HCT116 (cell line): ENCODE results near the gene AP5S1. TPM values are rescaled to one million over a fixed set of nuclear protein-coding genes. Genes with fewer than 3 reads are reported as not detected.

Source experiments
- ATAC-seq: fragments of 200-7000 bp; cut with Tn5 transposase; 2 replicates; pipeline ENCODE4 v1.9.1; 2020; ENCODE audit warnings: mild to moderate bottlenecking, moderate library complexity
- BruUV-seq: library from RNA; stranded (reverse); fragments of 400-500 nt; replicated peaks from 2 replicates; lab custom pipeline; 2021; lab: Mats Ljungman, UMichigan
- CTCF ChIA-PET: fragments of 300-600 bp; sonication (Branson Sonifier 250); formaldehyde crosslinking; loops from one replicate; lab custom pipeline; 2021; ENCODE audit warnings: antibody characterized with exemption; lab: Charles Lee
- POLR2A ChIA-PET: fragments of 300-600, 350-600 bp; sonication (Branson Sonifier 250); formaldehyde crosslinking; loops from one replicate; lab custom pipeline; 2021; ENCODE audit warnings: antibody characterized with exemption; lab: Charles Lee
- RAD21 ChIA-PET, 2 experiments: fragments of 300-600 bp; sonication (Branson Sonifier 250); formaldehyde crosslinking; loops; one replicate each; lab custom pipeline; 2023; ENCODE audit warnings: low total read pairs in 2 of 2; ENCODE audit not compliant: uncharacterized antibody in 2 of 2, unreplicated experiment in 2 of 2, low non-redundant PET in 1 of 2; lab: Charles Lee
- DNase-seq: peaks from one replicate; pipeline ENCODE4 v3.0.0-alpha.2; 2010; ENCODE audit warnings: low read depth, low spot score
- H2AFZ ChIP-seq: fragments of 200-600 bp; shearing (Covaris generic), sonication (generic); 2 replicates; pipeline ENCODE4 v1.6.1; 2017; ENCODE audit warnings: low read depth, mixed run types, mixed read lengths, antibody characterized with exemption, low read length; ENCODE audit not compliant: poor library complexity, severe bottlenecking
- H3K27ac ChIP-seq: 2 replicates; pipeline ENCODE4 v1.5.1; 2012; ENCODE audit warnings: low read depth, low read length
- H3K27me3 ChIP-seq: fragments of 200-600 bp; sonication (generic); 2 replicates; pipeline ENCODE4 v1.6.1; 2016; ENCODE audit warnings: mixed run types, low read length, mixed read lengths; ENCODE audit not compliant: insufficient read depth
- H3K36me3 ChIP-seq, 2 experiments: fragments of 200-500 bp in 1 of 2; fragments of 200-600 bp in 1 of 2; sonication (Bioruptor generic) in 1 of 2; sonication (generic) in 1 of 2; 2 replicates each; pipeline versions ENCODE4 v1.5.1 to v1.6.1; 2014 to 2016; ENCODE audit warnings: low read length in 2 of 2, inconsistent platforms in 1 of 2, mixed read lengths in 1 of 2, mixed run types in 1 of 2; ENCODE audit not compliant: insufficient read depth in 2 of 2, control insufficient read depth in 1 of 2
- H3K4me1 ChIP-seq, 2 experiments: fragments of 200-600 bp in 1 of 2; sonication (generic) in 1 of 2; 2 replicates each; pipeline versions ENCODE4 v1.5.1 to v1.6.1; 2012 to 2017; ENCODE audit warnings: low read length in 2 of 2, inconsistent platforms in 1 of 2, mild to moderate bottlenecking in 1 of 2, mixed read lengths in 1 of 2, mixed run types in 1 of 2, moderate library complexity in 1 of 2; ENCODE audit not compliant: insufficient read depth in 2 of 2, control insufficient read depth in 1 of 2
- H3K4me2 ChIP-seq: fragments of 200-600 bp; sonication (generic); 2 replicates; pipeline ENCODE4 v1.6.1; 2017; ENCODE audit warnings: mixed run types, low read length, mixed read lengths
- H3K4me3 ChIP-seq, 2 experiments: fragments of 200-600 bp in 1 of 2; sonication (generic) in 1 of 2; replicated peaks in 1 of 2; 2 replicates each; pipeline ENCODE4 v1.5.1; 2011 to 2016; ENCODE audit warnings: low read length in 2 of 2, control low read depth in 1 of 2, low read depth in 1 of 2, mild to moderate bottlenecking in 1 of 2, mixed read lengths in 1 of 2, mixed run types in 1 of 2
- H3K79me2 ChIP-seq: fragments of 200-600 bp; sonication (generic); 2 replicates; pipeline ENCODE4 v1.6.1; 2017; ENCODE audit warnings: mild to moderate bottlenecking, mixed run types, low read length, moderate library complexity, mixed read lengths; ENCODE audit not compliant: insufficient read depth
- H3K9ac ChIP-seq: fragments of 200-600 bp; sonication (generic); 2 replicates; pipeline ENCODE4 v1.6.1; 2016; ENCODE audit warnings: low read length, mixed read lengths
- H3K9me2 ChIP-seq: fragments of 200-600 bp; sonication (generic), shearing (Covaris generic); 2 replicates; pipeline ENCODE4 v1.6.1; 2017; ENCODE audit warnings: mixed run types, mild to moderate bottlenecking, moderate library complexity; ENCODE audit not compliant: insufficient read depth
- H3K9me3 ChIP-seq, 2 experiments: fragments of 200-500 bp in 1 of 2; fragments of 200-600 bp in 1 of 2; sonication (Bioruptor generic) in 1 of 2; sonication (generic) in 1 of 2; 2 replicates each; pipeline ENCODE4 v1.6.1; 2014 to 2017; ENCODE audit warnings: low read length in 2 of 2, mixed read lengths in 2 of 2, inconsistent platforms in 1 of 2, low read depth in 1 of 2, mild to moderate bottlenecking in 1 of 2, mixed run types in 1 of 2, moderate library complexity in 1 of 2; ENCODE audit not compliant: control insufficient read depth in 1 of 2, insufficient read depth in 1 of 2
- H4K20me1 ChIP-seq: fragments of 200-600 bp; sonication (generic), shearing (Covaris generic); 2 replicates; pipeline ENCODE4 v1.6.1; 2017; ENCODE audit warnings: mixed run types, mild to moderate bottlenecking, moderate library complexity; ENCODE audit not compliant: insufficient read depth
- CTCF ChIP-seq, 3 experiments: fragments of 200-600 bp in 1 of 3; sonication (generic) in 1 of 3; IDR thresholded peaks in 2 of 3; conservative IDR thresholded peaks in 1 of 3; 2 replicates each; pipeline ENCODE4 v1.5.1; 2012 to 2017; ENCODE audit warnings: low read depth in 2 of 3, low read length in 2 of 3, antibody characterized with exemption in 1 of 3, borderline replicate concordance in 1 of 3, control low read depth in 1 of 3, mild to moderate bottlenecking in 1 of 3, mixed read lengths in 1 of 3, mixed run types in 1 of 3, moderate library complexity in 1 of 3; ENCODE audit not compliant: insufficient read depth in 1 of 3
- EZH2 ChIP-seq: fragments of 200-600 bp; sonication (generic); IDR thresholded peaks from 2 replicates; pipeline ENCODE4 v1.6.1; 2017; ENCODE audit warnings: antibody characterized with exemption, mixed run types
- EZH2phosphoT487 ChIP-seq: fragments of 200-600 bp; IDR thresholded peaks from 2 replicates; pipeline ENCODE4 v1.6.1; 2018; ENCODE audit warnings: antibody characterized with exemption, borderline replicate concordance
- JUND ChIP-seq: IDR thresholded peaks from 2 replicates; pipeline ENCODE4 v1.6.1; 2012
- POLR2A ChIP-seq: IDR thresholded peaks from 2 replicates; pipeline ENCODE4 v1.7.0; 2011; ENCODE audit warnings: borderline replicate concordance; ENCODE audit not compliant: insufficient read depth, insufficient read length; ENCODE audit errors: extremely low read depth
- SIN3A ChIP-seq: IDR thresholded peaks from 2 replicates; pipeline ENCODE4 v1.6.1; 2012; ENCODE audit warnings: low read depth
- SRF ChIP-seq: IDR thresholded peaks from 2 replicates; pipeline ENCODE4 v1.6.1; 2012; ENCODE audit warnings: low read depth
- TCF7L2 ChIP-seq: IDR thresholded peaks from 2 replicates; pipeline ENCODE4 v1.7.0; 2011; ENCODE audit warnings: borderline replicate concordance, inconsistent platforms; ENCODE audit not compliant: insufficient read depth, insufficient read length; ENCODE audit errors: extremely low read depth
- ZBTB33 ChIP-seq: IDR thresholded peaks from 2 replicates; pipeline ENCODE4 v1.6.1; 2011; ENCODE audit warnings: mild to moderate bottlenecking, low read length, moderate library complexity; ENCODE audit not compliant: insufficient replicate concordance; ENCODE audit errors: extremely low read depth
- intact Hi-C: fragments of 100-400 bp; cut with micrococcal nuclease; formaldehyde crosslinking; loops from 2 replicates; pipeline ENCODE4 v1.10.0; 2022
- total RNA-seq: library from RNA; stranded (reverse); gene quantifications from one replicate; pipeline ENCODE4 v1.2.1, GENCODE V29; 2021; ENCODE audit not compliant: unreplicated experiment
- TF ChIP-seq, protein P1 (sequence below): IDR thresholded peaks from 2 replicates; pipeline ENCODE4 v1.6.1; 2012; ENCODE audit warnings: low read depth

Gene AP5S1
- total RNA-seq, 1 experiment from 2014 or later, result 12.1 TPM

GRCh38 chr20:3803289-3803688 lies 17.1 kb upstream of the AP5S1 start:
- no TSS peak for BruUV-seq
- H3K27ac ChIP-seq, result peak overlapping the region; percentile 100; the same call in 1 of the 2 replicates

More at GRCh38 chr20:3803289-3803688, 17.1 kb upstream of the AP5S1 start:
- no peak overlapping the region for H3K4me3 ChIP-seq
- no peaks in the 10 kb centered on the region for H3K9me3 ChIP-seq
- no peaks in the 10 kb centered on the region for H3K27me3 ChIP-seq
- peaks cover 55 to 84% of the 10 kb centered on the region in 2 experiments for H3K4me1 ChIP-seq
- ATAC-seq (no peak), DNase-seq (no peak)
- no peak for TF ChIP-seq EZH2
- no peak for TF ChIP-seq ZBTB33
- TF ChIP-seq POLR2A, result no peak
- TF ChIP-seq SIN3A, result no peak
- no peak for TF ChIP-seq TCF7L2
- no peak for TF ChIP-seq SRF
- TF ChIP-seq, protein P1, sequence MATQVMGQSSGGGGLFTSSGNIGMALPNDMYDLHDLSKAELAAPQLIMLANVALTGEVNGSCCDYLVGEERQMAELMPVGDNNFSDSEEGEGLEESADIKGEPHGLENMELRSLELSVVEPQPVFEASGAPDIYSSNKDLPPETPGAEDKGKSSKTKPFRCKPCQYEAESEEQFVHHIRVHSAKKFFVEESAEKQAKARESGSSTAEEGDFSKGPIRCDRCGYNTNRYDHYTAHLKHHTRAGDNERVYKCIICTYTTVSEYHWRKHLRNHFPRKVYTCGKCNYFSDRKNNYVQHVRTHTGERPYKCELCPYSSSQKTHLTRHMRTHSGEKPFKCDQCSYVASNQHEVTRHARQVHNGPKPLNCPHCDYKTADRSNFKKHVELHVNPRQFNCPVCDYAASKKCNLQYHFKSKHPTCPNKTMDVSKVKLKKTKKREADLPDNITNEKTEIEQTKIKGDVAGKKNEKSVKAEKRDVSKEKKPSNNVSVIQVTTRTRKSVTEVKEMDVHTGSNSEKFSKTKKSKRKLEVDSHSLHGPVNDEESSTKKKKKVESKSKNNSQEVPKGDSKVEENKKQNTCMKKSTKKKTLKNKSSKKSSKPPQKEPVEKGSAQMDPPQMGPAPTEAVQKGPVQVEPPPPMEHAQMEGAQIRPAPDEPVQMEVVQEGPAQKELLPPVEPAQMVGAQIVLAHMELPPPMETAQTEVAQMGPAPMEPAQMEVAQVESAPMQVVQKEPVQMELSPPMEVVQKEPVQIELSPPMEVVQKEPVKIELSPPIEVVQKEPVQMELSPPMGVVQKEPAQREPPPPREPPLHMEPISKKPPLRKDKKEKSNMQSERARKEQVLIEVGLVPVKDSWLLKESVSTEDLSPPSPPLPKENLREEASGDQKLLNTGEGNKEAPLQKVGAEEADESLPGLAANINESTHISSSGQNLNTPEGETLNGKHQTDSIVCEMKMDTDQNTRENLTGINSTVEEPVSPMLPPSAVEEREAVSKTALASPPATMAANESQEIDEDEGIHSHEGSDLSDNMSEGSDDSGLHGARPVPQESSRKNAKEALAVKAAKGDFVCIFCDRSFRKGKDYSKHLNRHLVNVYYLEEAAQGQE, result no peak
- TF ChIP-seq EZH2phosphoT487, result no peak
- no peak for TF ChIP-seq JUND
- no peak for TF ChIP-seq CTCF (IDR thresholded peaks at IDR 0.05 in 2 of 3, conservative IDR thresholded peaks at IDR 0.05 in 1 of 3; ENCODE audit: borderline replicate concordance in 1 of 3, insufficient read depth in 1 of 3, low read depth in 2 of 3, low read length in 2 of 3)
- ChIA-PET RAD21 (no interaction called here), CTCF (no interaction called here), POLR2A (no interaction called here)
- intact Hi-C loops, result no loop called here
- H4K20me1 ChIP-seq, result no peaks in the 10 kb centered on the region
- no peak overlapping the region for H2AFZ ChIP-seq
- H3K9ac ChIP-seq, result no peak overlapping the region
- no peaks in the 10 kb centered on the region for H3K9me2 ChIP-seq
- H3K79me2 ChIP-seq, result peaks cover 48% of the 10 kb centered on the region
- no peak overlapping the region for H3K4me2 ChIP-seq
- H3K36me3 ChIP-seq, result peaks cover 31 to 71% of the 10 kb centered on the region in 2 experiments
